WI38 (cell line): Measurements from ENCODE around the gene SDC3.

Experiments
- H3K4me3 ChIP-seq: 2 replicates; pipeline ENCODE4 v1.5.1; 2011; ENCODE audit warnings: low read depth, mild to moderate bottlenecking, control low read depth, low read length
- CTCF ChIP-seq: IDR thresholded peaks from 2 replicates; pipeline ENCODE4 v1.5.1; 2012; ENCODE audit warnings: low read depth, mild to moderate bottlenecking, control low read depth, low read length

The SDC3 gene

GRCh38 chr1:30903343-30904034 lies 5.1 kb downstream of the SDC3 start:
- TF ChIP-seq CTCF: no peak
- H3K4me3 ChIP-seq: no peak overlapping the region

- TF ChIP-seq CTCF: no peak
- H3K4me3 ChIP-seq: no peak overlapping the region
These were observed 5.8 kb downstream of the SDC3 start for GRCh38 chr1:30902593-30903290.

GRCh38 chr1:30901798-30902581 lies 6.6 kb downstream of the SDC3 start:
- no peak overlapping the region for H3K4me3 ChIP-seq
- no peak for TF ChIP-seq CTCF

GRCh38 chr1:30900931-30901560 lies 7.5 kb downstream of the SDC3 start:
- no peak overlapping the region for H3K4me3 ChIP-seq
- TF ChIP-seq CTCF: no peak

GRCh38 chr1:30900486-30900885 lies 8.1 kb downstream of the SDC3 start:
- TF ChIP-seq CTCF: no peak

GRCh38 chr1:30899577-30900389 lies 8.8 kb downstream of the SDC3 start:
- H3K4me3 ChIP-seq: no peak overlapping the region
- no peak for TF ChIP-seq CTCF

More at GRCh38 chr1:30900486-30900885, 8.1 kb downstream of the SDC3 start:
- H3K4me3 ChIP-seq: no peak overlapping the region
